Stimulated activated CD4-positive, alpha-beta T cell treated with anti-CD3 and anti-CD28 coated beads, Interleukin-15, amount 100 ng/mL, for 48 hours (primary cell): ENCODE results near the gene RAB31.
"Not testable (repeated sequence)": the region's sequence is repeated elsewhere in the genome, so short reads cannot be mapped to it uniquely, and the experiment has no call there.

ENCODE experiments used
- DNase-seq, 2 donors: peaks; one replicate each; pipeline ENCODE4 v3.0.0-alpha.2; 2020; ENCODE audit warnings: low read depth in 2 of 2

The RAB31 gene

GRCh38 chr18:9839853-9840252, 131.8 kb downstream of the RAB31 start:
- no peak for DNase-seq

DNA sequence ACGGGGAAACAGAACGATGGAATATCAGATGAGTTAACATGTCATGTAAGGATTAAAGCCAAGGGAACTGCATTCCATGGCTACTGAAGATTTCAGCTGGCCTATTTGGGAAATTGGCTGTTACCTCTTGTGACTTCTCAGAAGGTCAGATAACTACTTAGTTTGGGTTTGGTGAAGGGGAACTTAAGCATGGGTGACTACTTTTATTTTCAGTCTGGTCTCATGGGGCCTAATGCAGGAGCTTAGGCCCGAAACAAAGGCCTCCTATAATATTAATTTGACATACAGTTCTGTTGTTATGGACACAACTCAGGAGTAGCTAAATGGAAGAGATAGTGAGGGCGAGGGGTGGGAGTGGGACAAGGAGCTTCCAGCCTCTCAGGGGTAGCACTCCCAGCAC, 133.7 kb downstream of the RAB31 start:
- DNase-seq, result no peak

GRCh38 chr18:9842448-9842847, 134.3 kb downstream of the RAB31 start:
- DNase-seq, result no peak

DNA sequence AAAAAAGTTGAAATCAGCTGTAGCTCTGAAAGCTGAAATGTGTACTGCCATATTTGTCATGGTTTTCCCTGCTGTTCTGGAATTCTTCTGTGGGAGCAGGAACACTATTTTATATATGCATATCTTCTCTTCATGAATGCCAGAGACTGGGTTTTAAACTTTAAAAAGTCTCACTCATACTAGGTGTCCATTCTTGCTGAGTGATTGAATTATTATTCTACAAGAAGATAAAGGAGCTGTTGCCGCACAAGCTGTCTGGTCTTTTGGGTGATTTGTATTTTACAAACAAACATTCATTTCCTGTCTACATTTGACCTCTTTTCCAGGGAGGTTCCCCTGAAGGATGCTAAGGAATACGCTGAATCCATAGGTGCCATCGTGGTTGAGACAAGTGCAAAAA, 137.2 kb downstream of the RAB31 start:
- DNase-seq, result no peak

GRCh38 chr18:9846162-9846925, 138.2 kb downstream of the RAB31 start:
- no peak for DNase-seq

DNA sequence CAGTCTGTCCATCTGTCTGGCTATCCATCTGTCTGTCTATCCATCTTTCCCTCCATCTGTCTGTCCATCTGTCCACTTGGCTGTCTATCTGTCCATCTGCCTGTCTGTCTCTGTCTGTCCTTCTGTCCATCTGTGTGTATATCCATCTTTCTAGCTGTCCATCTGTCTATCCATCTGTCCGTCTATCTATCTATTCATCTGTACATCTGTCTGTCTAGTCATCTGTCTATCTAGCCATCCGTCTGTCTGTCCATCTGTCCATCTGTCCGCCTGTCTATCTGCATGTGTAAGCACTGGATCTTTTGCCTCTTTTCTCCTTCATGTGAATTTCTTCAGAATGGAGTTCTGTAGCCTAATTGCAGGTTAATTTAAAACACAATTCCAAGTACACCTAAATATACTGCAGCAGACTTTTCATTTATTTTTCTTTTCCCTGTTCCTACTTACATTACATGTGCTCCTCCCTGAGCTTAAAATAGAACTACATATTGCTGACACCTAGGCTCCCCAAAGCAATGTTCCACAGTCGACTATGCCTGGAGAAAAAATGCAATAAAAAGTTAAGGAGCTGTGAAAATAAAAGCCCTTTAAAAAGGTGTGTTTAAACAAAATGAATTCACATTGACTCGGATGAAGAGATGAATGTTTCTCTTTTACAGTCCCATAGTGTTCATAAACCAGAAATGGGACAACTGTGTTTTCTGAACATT, 140.2 kb downstream of the RAB31 start:
- DNase-seq, result no peak

DNA sequence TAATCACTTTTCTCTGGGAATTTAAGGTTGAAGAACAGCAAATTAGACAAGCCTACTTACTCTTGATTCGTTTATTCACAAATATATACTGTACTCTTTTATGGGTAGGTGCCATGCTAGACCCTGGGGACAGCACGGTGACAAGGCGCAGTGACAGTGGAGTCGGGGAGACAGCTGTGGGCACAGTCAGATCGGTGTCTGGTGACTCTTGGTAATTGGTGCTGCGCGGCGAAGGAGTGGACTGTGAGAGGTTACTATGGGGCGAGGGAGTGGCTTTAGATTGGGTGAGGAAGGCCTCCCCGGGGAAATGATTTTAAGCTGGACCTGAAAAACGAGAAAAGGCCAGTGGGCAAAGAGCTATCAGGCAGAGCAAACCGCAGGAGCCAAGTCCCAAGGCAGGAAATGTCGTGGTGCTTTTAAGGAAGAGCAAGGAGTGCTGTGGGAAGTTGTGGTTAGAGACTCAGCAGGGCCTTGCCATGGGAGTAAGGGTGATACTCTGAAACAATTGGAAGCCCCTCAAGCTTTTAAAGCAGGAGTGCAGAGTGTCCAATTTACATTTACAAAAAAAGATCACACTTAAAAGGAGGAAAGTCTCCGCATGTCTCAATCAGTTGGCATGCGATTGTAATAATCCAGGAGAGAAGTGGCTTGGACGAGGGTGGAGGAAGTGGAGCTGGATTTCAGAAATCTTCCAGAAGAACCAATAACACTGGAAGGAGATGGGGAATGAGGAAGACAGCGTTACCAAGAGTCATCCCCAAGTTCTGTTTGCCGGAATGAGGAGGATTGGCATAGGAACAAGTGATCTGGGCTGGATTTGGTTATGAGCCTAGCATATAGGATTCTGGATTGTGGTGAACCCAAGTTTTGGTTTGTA, 141.5 kb downstream of the RAB31 start:
- DNase-seq, result no peak

GRCh38 chr18:9850309-9850708, 142.2 kb downstream of the RAB31 start:
- DNase-seq, result no peak

GRCh38 chr18:9851511-9851910, 143.4 kb downstream of the RAB31 start:
- no peak for DNase-seq

DNA sequence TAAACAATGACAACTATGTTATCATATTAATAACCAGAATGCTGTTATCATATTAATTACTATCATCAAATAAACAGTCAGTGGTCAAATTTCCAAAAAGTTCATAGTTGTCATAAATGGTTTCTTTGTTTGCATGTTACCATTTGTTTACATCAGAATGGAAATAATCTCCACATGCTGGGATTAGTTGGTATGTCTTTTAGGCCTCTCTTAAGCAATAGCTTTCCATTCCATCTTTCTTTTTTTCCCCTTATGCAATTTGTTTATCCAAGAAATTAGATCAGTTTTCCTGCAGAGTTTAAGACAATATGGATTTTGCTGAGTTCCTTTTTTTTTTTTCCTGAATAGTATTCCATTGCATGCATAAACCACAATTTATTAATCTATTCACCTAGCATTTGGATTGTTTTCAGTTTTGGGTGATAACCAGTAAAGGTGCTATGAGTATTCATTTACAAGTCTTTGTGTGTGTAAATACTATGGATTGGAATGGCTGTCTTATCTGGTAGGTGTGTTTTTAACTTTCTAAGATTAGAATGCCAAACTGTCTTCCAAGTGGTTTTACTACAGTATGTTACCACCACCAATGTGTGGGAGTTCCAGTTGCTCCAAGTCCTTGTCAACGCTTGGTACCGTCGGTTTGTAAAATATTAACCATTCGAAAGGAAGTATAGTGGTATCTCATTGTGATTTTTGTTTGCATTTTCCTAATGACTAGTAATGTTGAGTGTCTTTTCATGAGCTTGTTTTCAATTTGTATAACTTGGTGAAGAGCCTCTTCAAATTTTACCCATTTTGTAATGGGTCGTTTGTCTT, 144.4 kb downstream of the RAB31 start:
- no peak for DNase-seq

DNA sequence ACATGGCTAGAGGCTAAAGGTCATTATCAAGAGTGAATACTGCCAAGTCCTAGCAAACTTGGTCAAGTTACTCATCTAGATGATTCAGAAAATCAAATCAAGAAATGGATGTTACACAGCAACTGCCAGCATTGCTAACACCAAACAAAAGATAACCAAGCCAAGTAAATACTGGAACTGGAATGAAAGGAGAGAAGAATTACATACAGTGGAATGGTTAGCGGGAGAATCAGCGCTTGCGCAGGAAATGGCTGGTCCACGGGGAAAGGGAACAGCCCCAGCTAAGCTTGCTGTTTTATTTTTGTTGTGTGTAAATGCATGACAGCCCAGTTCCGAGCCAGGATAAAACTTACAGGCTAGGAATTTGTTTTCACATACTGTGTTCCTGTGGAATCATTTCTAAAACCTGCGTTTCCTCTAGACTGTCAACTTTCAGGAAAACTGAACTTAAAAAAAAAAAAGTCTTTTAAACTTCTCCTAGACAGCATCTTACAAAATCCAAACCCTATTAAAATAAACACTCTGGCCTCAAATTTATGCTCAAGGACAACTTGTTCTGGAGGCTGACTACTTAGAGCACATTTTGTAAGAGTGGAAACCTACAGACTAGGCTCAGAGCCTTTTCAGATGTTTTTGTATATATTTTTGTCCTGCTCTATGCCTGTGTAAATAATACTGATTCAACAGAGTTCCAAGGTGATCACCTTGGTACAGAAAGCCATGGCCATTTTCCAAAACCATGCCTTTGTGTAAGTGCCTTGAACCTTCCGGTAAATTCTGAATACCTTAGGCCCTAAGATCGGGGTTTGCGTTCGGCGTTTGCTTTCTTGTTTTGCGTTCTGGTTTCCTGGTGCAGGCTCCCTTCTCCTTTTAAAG, 146.9 kb downstream of the RAB31 start:
- DNase-seq, result no peak

- no peak for DNase-seq
These were observed 147.6 kb downstream of the RAB31 start for GRCh38 chr18:9855681-9856080.

DNA sequence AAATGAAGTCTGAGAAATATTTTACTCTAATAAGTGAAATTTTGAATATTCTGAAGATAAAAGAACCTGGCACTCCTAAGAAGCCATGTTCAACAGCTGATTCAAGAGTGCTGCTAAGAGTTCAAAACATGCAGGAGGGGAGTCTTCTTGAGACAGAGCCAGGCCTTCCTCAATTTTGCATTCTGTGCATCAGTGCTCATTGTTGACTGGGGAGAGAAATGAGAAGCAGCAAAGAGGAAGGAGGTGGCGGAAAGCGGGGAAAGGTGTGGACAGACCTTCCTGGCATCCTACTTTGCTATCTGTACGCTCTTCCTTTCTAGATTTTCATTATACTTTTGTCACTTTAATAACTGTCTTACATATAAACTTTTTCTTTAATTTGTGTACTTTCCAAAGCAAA, 148.0 kb downstream of the RAB31 start:
- DNase-seq, result no peak

GRCh38 chr18:9857479-9857998, 149.4 kb downstream of the RAB31 start:
- not testable (repeated sequence) for DNase-seq

DNA sequence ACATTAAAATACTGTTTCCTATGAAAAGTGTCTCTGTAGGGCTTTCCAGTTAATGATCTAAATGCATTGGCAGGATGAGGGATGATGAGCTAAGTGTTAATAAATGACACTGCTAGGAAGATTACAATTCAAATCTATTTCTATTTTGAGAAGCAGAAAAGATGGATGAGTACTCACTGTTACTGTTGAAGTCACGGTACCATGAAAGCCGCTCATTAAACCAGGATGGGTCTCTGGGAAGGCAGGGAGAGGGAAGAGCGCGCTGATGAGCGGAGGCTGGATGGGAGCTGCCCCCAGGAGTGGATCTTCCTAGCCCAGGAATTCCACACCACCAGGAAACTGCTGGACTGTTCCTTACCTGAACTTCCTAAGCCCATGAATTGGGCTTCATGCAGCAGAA, 150.5 kb downstream of the RAB31 start:
- DNase-seq, result no peak

DNA sequence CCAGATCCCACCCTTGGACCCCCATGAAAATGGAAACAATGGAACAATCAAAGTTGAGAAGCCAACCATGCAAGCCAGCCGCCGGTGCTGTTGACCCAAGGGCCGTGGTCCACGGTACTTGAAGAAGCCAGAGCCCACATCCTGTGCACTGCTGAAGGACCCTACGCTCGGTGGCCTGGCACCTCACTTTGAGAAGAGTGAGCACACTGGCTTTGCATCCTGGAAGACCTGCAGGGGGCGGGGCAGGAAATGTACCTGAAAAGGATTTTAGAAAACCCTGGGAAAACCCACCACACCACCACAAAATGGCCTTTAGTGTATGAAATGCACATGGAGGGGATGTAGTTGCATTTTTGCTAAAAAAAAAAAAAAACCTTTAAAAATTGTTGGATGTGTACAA, 151.1 kb downstream of the RAB31 start:
- DNase-seq, result no peak

- no peak for DNase-seq
These were observed 152.6 kb downstream of the RAB31 start for GRCh38 chr18:9860682-9861081.

DNA sequence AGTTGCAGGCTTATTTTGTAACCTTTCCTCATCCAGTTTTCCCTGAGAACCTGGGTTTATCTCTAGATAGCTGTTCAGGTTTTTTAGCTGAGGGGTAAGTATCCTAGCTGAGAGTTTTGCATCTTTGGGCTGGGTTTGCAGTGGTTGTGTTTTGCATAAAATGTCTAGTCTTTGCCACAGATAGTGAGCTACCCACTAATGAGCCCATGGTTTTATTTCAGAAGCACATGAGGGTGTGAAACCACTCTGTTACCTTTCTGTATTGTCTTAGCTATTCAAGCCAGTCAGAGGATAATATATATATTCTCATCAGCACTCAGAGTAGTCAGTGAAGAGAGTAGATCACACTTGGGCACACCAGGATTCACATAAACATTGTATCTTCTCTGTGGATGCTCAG, 153.1 kb downstream of the RAB31 start:
- DNase-seq, result no peak

GRCh38 chr18:9861933-9862332, 153.8 kb downstream of the RAB31 start:
- DNase-seq, result peak in 1 of 2 donors; percentile 24

DNA sequence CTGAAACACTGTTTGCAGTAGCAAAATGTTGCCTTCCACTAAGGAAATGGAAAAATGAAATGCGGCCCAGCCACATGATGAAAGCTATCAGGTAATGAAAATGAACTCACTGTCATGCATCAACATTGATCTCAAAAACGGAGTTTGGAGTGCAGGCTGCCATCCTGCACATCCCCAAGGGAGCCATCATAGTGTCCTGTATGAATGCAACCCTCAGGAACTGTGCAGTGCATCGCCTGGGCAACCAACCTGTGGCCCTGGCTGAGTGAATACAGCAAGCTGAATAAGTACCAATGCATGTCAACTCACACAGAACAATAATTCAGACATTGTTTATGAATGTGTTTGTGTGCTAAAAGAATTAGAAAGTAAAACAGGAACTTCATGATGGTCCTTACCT, 154.6 kb downstream of the RAB31 start:
- DNase-seq, result no peak
